HG02938 (cell line): ENCODE results near the gene SERPINA1.
"Not testable (repeated sequence)": the region's sequence is repeated elsewhere in the genome, so short reads cannot be mapped to it uniquely, and the experiment has no call there.

ENCODE experiments used
- ATAC-seq: cut with Tn5 transposase; IDR thresholded peaks from one replicate; pipeline ENCODE4 v1.9.1; 2021; ENCODE audit warnings: mild to moderate bottlenecking, moderate library complexity; ENCODE audit not compliant: unreplicated experiment

SERPINA1 gene

DNA sequence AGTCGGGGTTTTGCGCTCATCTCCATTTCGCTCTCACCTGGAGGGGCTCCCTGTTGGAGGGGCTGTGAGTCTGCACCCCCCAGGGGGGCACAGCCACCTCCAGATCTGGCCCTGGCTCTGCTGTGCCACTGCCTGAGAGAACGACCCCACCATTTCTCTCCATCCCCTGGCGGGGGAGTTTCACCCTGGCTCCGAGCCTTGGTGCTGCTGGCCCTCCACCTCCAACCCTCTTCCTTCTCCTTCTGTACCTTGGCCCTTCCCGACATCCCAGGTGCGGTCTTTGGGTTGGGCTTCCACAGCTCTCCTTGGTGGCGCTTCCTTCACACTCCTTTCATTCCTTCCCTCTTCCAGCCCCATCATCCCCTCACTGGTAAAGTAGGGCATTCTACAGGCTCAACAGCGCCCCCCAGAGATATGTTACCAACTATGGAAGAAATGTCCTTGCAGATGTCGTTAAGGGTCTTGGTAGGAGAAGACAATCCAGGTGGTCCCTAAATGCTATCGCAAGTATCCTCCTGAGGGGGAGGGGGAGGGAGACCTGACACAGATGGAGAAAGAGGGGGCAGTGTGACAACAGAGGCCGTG is 16.3 kb downstream of the SERPINA1 start:
- no peak for ATAC-seq

DNA sequence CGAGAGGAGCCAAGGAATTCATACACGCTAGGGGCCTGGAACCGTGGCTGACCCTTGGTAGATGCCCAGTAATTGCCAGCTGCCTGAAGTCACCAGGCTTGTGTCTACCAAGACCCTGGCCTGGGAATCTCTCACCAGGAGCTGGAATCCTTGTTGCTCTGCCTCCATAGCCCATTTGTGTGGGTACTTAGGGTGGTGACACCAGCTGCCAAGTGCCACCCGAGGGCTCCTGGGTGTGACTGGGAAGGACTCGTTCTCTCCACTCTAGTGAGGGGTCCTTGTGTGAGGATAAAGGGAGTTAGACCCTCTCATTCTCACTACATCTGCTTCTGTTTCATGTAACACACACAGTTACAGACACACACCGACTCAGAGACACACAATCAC is 17.9 kb downstream of the SERPINA1 start:
- ATAC-seq, result no peak

DNA sequence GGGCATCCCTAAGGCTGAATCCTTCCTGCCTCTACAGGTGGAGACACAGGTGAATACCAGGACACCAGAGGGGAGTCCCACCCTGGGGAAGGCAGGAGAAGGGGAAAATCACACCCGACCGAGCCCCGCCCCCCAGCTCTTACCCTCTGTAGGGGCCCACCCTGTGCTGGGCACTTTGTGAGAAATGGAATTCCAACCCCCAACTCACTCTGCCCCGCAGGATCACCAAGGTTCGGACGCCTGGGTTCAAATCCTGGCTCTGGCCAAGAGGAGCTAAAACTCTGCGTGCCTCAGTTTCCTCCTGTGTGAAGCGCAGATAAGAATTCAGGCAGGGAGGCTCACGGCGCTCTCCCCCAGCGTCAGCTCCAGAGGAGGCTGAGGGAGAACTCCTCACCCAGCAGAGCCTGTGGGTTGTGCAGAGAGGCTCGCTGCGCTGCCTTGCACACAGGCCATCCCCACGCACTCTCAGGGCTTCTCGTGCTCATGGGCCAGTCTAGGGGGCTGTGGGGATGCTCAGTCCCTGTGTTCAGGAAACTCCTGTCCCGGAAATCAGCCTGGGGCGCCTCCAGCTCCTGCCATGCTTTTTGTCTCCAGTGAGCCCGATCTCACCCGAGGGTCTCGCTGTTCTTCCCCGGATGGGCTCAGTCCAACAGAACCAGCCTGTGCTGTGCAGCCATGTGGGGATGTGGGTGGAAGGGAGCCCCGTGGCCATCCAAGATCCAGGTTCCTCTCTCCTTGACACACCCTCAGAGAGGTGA is 18.5 kb downstream of the SERPINA1 start:
- not testable (repeated sequence) for ATAC-seq

DNA sequence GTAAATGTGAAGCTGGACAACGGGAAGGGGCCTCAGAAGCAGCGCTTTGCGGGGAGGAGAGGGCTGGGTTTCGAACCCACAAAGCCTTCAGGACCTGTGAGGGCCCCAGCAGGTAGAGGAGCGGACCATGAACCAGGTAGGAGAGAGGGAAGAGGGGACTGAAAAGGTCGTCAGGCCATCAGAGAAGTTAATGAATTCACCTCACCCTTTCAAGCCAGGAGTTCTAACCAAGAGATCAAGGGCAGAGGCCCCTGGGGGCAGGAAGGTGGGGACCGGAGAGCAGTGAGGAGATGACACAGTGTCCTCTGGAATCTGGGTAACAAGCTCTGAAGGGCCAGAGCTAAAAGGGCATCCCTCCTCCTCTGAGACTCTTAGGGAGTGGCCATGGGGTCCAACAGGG is 19.4 kb downstream of the SERPINA1 start:
- ATAC-seq, result no peak

DNA sequence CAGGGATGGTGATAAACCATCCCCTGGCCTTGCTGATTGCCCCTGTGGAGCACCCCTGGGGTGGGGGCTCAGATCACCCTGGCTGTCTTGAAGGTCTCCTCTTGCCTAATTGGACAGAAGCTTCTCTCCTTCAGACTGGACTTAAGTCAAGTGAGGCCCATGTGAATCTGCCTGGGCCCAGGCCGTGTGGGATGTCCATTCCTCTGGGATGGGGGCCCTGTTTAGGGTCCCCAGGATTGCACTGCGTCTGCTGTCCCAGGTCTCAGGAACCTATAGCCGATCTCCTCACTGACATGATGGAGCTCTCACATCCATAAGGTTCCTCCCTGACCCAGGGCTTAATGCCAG is 20.2 kb downstream of the SERPINA1 start:
- no peak for ATAC-seq

DNA sequence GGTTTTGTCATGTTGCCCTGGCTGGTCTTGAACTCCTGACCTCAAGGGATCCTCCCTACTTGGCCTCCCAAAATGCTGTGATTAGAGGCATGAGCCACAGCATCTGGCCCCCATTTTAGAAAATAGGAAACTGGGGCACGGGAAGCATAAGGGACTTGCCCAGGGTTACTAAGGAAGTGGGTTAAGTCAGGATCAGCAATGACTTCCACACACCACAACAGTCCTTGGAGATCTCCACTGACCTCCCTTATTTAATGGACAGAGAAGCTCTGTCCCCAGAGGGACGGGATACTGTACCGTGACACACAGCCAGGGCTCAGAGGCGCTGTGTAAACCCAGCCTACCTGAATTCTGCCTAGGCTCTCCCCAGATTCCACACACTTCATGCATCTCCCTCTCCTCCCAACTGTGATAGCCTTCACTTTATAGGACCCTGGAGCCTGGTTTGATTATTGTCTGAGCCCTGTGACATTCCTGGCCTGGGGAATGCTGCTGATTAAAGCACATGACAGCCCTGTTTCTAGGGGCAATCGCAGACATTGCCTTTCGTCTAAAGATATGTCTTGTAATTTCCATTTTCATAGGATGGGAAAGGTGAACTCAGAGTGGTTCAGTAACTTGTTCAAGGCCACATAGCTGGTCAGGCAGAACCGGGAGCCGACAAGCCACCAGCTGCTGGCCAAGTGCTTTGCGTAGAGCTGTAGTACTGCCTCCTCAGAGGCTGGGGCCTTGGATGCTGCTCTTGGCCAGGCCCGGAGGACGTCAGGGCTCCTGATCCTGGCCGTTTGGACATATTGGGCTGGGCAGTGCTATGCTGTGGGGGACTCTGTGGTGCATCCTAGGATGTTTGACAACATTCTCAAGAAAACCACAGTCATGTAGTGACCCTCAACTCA is 20.8 kb downstream of the SERPINA1 start:
- no peak for ATAC-seq

DNA sequence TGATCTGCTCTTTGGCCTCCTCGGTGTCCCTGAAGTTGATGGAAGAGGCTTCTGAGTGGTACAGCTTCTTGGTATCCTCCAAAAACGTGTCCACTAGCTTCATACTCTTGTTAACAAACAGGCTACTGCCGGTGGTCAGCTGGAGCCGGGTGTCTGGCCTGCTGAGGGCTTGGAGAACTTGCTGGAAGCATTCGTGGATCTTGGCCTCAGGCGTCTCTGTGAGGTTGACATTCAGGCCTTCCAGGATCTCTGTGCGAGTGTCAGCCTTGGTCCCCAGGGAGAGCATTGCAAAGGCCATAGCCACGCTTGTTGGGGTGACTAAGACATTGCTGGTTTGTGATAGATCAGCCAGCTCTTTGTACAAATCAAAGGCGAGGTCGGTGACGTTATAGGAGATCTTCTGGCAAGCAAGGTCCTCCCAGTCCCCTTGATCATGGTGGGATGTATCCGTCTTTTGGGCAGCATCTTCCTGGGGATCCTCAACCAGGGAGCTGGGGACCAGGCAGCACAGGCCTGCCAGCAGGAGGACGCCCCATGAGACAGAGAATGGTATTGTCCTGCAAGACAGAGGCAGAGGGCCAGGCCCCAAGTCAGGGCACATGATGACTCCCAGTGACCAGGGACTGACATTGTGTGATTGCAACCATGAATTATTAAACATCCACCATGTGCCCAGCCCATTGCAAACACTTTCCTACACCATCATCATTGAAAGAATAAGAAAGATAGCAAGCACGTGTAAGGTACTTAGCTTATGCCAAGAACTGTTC is 22.1 kb downstream of the SERPINA1 start, which contains the start of gene SERPINA2:
Gene SERPINA2, minus strand, starts transcription at position 553 of the 770 bp plus-strand sequence.
- no peak for ATAC-seq

DNA sequence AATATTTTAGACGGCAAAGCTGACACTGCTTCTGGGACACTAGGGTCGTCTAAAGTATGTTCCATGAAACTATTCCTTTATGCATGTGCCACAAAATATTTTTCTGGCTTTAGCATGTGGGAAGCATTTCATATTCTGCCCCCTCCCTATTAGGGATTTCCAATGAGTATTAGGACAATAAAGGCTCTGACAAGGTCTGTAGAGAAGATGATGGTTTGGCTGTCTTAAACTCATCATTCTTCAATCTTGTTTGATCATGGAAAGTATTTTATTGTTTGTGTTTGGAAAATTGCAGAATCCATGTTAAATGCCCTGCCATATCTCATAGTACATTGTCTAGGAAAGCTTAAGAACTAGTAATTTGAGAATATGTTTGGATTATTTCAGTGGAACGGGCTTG is 22.8 kb downstream of the SERPINA1 start:
- no peak for ATAC-seq

DNA sequence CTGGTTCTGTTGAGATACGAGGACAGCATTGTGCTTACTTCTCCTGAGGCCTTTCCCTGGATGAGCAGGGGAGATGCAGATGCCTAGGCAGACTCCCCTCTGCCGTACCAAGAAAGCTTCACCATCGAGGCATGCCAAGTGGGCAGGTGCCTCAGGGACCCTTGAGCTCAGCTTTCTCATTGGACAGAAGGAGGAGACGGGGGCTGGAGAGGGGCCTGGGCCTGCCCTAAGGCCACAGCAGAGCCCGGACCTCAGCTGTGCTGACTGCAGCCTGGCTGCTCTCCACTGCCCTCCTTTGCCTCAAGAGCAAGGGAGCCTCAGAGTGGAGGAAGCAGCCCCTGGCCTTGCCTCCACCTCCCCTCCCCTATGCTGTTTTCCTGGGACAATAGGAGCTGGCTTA is 23.4 kb downstream of the SERPINA1 start:
- ATAC-seq, result no peak

DNA sequence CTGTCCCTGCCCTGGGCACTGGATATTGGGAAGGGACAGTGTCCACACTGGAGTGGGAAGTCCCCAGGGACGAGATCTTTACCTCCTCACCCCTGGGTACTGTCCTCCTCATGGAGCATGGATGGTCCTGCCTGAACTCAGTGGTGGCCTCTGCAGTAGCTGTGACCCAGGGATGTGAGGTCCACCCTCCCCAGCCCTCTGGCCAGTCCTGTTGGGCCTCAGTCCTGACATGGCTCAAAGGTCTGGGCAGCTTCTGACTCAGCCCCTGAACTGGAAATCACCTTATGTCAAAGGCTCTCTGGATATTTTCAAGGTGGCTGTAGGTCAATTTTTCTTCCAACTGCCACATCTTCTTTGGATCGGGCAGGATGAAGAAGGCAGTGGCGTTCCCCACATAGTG is 24.4 kb downstream of the SERPINA1 start:
- no peak for ATAC-seq

DNA sequence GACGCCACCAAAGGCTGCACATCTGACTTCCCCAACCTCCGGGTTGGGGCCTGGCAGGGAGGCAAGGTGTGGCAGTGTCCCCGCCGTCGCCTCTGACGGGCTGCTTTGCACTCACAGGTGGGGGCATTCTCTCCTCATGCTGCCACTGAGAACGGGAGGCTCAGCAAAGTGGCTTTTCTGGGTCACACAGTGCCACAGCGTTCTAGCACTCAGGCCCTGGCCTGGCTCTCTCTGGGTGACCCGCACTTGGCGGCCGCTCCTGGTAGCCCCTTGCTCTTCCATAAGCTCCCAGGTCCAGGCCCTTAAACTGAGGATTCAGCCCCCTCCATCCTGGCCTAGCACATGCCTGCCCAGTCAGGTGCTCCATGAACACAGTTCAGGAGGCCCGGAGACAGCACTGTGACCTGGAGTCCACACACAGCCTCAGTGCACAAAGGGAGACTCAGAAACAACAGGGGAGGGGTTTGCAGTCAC is 25.2 kb downstream of the SERPINA1 start:
- no peak for ATAC-seq

DNA sequence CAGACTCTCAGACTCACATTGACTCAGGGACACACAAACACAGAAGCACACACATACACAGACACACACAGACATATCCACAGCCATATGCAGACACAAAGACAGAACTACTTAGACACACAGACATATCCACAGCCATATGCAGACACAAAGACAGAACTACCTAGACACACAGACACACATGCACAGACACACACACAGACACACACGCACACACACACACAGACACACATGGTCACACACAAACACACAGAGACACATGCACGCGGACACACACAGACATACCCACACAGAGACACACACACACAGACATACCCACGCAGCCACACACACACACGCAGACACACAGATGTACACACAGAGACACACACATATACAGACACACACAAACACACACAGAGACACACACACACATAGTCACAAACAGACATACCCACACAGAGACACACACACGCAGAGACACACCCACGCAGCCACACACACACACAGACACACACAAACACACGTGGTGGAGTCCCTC is 25.7 kb downstream of the SERPINA1 start:
- ATAC-seq, result no peak

DNA sequence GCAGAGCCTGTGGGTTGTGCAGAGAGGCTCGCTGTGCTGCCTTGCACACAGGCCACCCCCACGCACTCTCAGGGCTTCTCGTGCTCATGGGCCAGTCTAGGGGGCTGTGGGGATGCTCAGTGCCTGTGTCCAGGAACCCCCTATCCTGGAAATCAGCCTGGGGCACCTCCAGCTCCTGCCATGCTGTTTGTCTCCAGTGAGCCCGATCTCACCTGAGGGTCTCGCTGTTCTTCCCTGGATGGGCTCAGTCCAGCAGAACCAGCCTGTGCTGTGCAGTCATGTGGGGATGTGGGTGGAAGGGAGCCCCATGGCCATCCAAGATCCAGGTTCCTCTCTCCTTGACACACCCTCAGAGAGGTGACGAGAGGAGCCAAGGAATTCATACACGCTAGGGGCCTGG is 26.7 kb downstream of the SERPINA1 start:
- no peak for ATAC-seq

DNA sequence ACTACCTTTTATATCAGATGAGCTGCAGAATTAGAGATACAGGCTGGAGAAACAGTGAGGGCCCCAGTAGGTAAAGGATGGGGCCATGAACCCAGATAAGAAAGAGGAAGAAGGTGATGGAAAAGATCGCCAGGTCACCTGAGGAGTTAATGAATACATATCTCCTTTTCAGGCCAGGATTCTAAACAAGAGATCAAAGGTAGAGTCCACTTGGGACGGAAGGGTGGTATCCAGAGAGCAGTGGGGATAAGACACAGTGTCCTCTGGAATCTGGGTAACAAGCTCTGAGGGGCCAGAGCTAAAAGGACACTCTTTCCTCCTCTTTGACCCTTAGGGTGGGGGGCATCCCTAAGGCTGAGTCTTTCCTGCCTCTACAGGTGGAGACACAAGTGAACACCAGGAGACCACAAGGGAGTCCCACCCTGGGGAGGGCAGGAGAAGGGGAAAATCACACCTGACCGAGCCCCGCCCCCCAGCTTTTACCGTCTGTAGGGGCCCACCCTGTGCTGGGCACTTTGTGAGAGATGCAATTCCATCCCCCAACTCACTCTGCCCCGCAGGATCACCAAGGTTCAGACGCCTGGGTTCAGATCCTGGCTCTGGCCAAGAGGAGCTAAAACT is 27.3 kb downstream of the SERPINA1 start:
- ATAC-seq, result no peak

DNA sequence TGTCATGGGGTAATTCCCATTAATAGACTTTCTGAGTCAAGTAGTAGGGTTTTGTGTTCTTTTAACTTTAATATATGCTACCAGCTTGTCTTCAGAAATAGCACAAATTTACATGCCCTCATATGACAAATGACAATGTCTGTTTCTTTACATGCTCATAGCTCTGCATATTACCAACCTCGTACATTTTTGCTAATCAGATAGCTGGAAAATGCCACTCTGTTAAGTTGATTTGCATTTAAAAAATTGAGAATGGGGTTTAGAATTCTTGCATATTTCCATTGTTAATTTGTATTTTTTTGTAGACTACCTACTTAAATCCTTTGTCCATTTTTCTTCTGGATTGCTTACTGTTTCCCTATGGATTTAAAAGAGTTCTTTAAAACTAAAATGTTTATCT is 31.2 kb downstream of the SERPINA1 start:
- ATAC-seq, result no peak

DNA sequence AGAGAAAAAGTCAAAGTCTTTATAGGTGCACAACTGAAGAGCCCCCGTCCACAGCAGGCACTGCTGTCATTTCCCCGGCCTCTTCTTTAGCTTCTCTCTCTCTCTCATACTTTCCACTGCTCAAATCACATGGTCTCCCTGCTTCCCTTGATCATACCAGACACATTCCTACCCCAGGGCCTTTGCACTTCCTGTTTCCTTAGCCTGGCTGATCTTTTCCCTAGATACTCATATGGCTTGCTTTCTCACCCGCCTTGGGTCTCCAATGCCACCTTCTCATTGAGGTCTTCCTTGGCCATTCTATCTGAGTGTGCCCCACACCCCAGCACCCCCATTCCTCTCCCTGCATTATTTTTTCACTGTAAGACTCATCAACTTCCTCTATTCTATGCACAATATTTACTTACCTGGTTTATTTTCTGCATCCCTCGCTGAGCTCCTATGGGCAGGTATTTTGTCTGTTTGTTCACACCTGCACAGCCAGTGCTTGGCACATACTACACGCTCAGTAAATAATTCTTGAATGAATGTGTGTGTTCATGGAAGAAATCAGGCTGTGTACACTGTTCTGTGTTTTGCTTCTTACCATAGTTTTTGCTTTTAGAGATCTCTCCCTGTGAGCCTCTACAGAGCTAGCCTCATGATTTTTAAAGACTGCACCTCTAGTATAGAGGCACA is 31.9 kb downstream of the SERPINA1 start:
- no peak for ATAC-seq

DNA sequence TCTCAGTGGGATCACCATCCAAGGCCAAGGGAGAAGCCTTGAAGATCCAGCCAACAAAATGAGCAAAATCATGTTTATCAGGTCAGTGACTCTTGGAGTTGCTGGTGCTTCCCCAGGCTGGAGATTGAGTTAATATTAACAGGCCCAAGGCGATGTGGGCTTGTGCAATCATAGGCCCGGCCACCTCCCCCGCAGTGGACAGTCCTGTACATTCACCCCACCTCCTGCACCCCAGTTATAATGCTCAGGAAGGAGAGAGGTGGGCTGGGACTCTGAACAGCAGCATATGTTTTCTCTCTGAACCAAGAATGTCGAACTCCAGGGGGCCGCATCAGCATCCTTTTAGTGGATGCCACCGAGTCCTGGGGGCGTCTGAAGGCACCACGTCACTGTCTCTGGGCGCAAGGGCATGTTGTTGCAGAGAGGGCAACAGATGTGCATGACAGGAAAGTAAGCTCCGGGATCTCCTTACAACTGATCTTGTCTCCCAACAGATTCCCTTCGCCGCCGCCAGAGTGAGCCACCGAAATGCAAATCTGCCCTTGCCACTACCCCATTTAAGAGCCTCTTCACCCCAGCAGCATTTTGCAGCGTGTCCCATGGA is 33.1 kb downstream of the SERPINA1 start:
- ATAC-seq, result no peak

DNA sequence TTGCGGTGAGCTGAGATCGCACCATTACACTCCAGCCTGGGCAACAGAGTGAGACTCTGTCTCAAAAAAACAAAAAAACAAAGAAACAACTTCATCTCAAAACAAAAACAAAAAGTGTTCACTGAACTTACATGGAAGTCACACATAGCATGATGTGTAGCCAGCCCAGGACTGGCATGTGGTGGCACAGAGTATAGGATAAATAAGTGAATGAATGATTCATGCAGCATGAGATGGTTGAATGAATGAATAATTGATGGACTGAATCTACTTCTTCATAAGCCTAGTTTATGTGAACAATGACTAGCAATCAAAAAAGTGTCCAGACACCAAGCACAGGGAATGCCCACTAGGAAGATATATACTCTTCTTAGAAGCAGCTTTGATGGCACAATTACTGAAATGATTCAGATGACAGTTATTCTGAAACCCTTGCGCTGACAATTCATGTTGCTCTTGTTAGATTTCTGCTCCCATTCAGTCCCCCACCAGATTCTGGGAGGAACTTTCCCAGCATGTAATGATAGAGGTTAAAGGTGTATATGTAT is 33.7 kb downstream of the SERPINA1 start:
- no peak for ATAC-seq

DNA sequence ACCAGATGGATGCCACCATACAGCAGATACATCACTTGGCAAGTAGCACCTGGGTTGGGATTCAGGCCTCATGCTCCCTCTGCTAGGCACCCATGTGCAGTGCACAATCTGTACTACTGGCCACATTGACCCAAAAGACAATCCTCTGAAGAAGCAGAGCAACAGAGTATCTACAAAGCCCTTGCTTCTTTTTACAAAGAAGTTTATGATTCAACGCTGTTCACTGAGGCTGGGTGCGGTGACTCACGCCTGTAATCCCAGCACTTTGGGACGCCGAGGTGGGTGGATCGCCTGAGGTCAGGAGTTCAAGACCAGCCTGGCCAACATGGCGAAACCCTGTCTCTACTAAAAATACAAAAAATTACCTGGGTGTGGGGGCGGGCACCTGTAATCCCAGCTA is 34.2 kb downstream of the SERPINA1 start:
- not testable (repeated sequence) for ATAC-seq
